PC-3 (cell line): Measurements from ENCODE around the gene TMEM40. TPM values are rescaled to one million over a fixed set of nuclear protein-coding genes. Genes with fewer than 3 reads are reported as not detected.
A peak's percentile ranks its signal among the peaks of the same experiment; 100 is the strongest.

Source experiments
- ATAC-seq: fragments of 200-7000 bp; cut with Tn5 transposase; 2 replicates; pipeline ENCODE4 v1.9.1; 2020; ENCODE audit warnings: mild to moderate bottlenecking, moderate library complexity
- BruUV-seq: library from RNA; stranded (reverse); fragments of 400-500 nt; replicated peaks from 2 replicates; lab custom pipeline; 2021; lab: Mats Ljungman, UMichigan
- CTCF ChIA-PET: fragments of 300-600 bp; sonication (Branson Sonifier 250); formaldehyde crosslinking; loops from one replicate; lab custom pipeline; 2022; ENCODE audit warnings: antibody characterized with exemption; lab: Charles Lee
- POLR2A ChIA-PET: fragments of 300-600 bp; sonication (Branson Sonifier 250); formaldehyde crosslinking; loops from one replicate; lab custom pipeline; 2022; ENCODE audit warnings: antibody characterized with exemption; ENCODE audit not compliant: unreplicated experiment; lab: Charles Lee
- DNase-seq: peaks from one replicate; pipeline ENCODE4 v3.0.0-alpha.2; 2015
- H2AFZ ChIP-seq: fragments of 300-600 bp; sonication (generic); 2 replicates; pipeline ENCODE4 v1.6.0; 2016; ENCODE audit warnings: antibody characterized with exemption, low read length
- H3F3A ChIP-seq: fragments of 300-600 bp; sonication (generic); one replicate; pipeline ENCODE4 v1.6.0; 2017; ENCODE audit warnings: antibody characterized with exemption, low read length, control low read depth, mild to moderate bottlenecking; ENCODE audit not compliant: unreplicated experiment
- H3K27ac ChIP-seq: fragments of 300-600 bp; sonication (generic); 2 replicates; pipeline ENCODE4 v1.5.1; 2016; ENCODE audit warnings: mild to moderate bottlenecking, low read length
- H3K27me3 ChIP-seq: fragments of 300-600 bp; sonication (generic); 2 replicates; pipeline ENCODE4 v1.6.1; 2016; ENCODE audit warnings: low read length, mixed read lengths
- H3K36me3 ChIP-seq: fragments of 300-600 bp; sonication (generic); 2 replicates; pipeline ENCODE4 v1.6.1; 2016; ENCODE audit warnings: low read depth, mixed run types, low read length, mixed read lengths
- H3K4me1 ChIP-seq: fragments of 300-600 bp; sonication (generic); 2 replicates; pipeline ENCODE4 v1.5.1; 2016; ENCODE audit warnings: low read length; ENCODE audit not compliant: insufficient read depth
- H3K4me2 ChIP-seq: fragments of 300-600 bp; sonication (generic); 2 replicates; pipeline ENCODE4 v1.6.0; 2016; ENCODE audit warnings: low read length
- H3K4me3 ChIP-seq: fragments of 300-600 bp; sonication (generic); 2 replicates; pipeline ENCODE4 v1.5.1; 2016; ENCODE audit warnings: mild to moderate bottlenecking, low read length, mixed read lengths
- H3K79me2 ChIP-seq: fragments of 300-600 bp; sonication (generic); 2 replicates; pipeline ENCODE4 v1.6.1; 2017; ENCODE audit warnings: low read length, mixed read lengths
- H3K9ac ChIP-seq: fragments of 300-600 bp; sonication (generic); 2 replicates; pipeline ENCODE4 v1.6.0; 2016; ENCODE audit warnings: mild to moderate bottlenecking, low read length
- H3K9me2 ChIP-seq: fragments of 300-600 bp; sonication (generic); replicated peaks from 2 replicates; pipeline ENCODE4 v1.6.1; 2016; ENCODE audit warnings: mixed run types, low read length, mixed read lengths
- H3K9me3 ChIP-seq: fragments of 300-600 bp; sonication (generic); 2 replicates; pipeline ENCODE4 v1.6.1; 2016; ENCODE audit warnings: low read length, mixed read lengths
- H4K20me1 ChIP-seq: fragments of 300-600 bp; sonication (generic); 2 replicates; pipeline ENCODE4 v1.6.1; 2016; ENCODE audit warnings: low read length, mixed read lengths
- EZH2 ChIP-seq: fragments of 300-600 bp; sonication (generic); IDR thresholded peaks from one replicate; pipeline ENCODE4 v1.6.1; 2017; ENCODE audit warnings: antibody characterized with exemption, mild to moderate bottlenecking, low read length; ENCODE audit not compliant: unreplicated experiment
- EZH2phosphoT487 ChIP-seq: fragments of 300-600 bp; sonication (generic); IDR thresholded peaks from 2 replicates; pipeline ENCODE4 v1.6.1; 2018; ENCODE audit warnings: mild to moderate bottlenecking, antibody characterized with exemption, low read length, borderline replicate concordance
- intact Hi-C: fragments of 100-400 bp; cut with micrococcal nuclease; formaldehyde crosslinking; loops from 2 replicates; pipeline ENCODE4 v1.9.0; 2023
- total RNA-seq: library from RNA; depleted of rRNA; stranded (reverse); fragments of >200 nt; gene quantifications from 2 replicates; pipeline ENCODE4 v1.2.3, GENCODE V29; 2014
- TF ChIP-seq, protein P1 (sequence below): fragments of 300-600 bp; sonication (generic); conservative IDR thresholded peaks from 2 replicates; pipeline ENCODE4 v1.5.1; 2017; ENCODE audit warnings: antibody characterized with exemption, low read depth, mild to moderate bottlenecking, low read length

The TMEM40 gene
- total RNA-seq, 1 experiment from 2014 or later = 10.4 TPM

DNA sequence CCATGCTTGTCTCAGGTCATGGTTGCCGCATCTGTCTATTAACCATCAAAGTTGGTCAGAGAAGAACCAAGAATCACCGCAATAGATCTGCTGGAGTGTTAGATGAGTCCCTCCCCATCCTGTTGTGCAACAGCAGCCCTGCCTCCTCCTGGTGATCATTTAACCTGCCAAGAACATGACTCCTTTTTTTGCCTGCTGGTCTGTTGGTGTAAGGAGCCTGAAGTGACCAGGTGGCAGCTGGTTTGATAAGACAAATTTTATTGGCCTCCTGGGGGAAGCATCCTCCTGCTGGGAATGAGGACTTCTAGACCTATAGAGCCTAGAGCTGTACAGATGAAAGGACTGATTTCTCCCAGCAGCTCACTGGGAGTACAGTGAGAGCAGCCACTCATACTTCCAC, 51.6 kb downstream of the TMEM40 start:
- no peak overlapping the region for H3K4me3 ChIP-seq
- H3K9me2 ChIP-seq = no peaks in the 10 kb centered on the region
- ATAC-seq (no peak), DNase-seq (peak; percentile 39)
- H2AFZ ChIP-seq = no peak overlapping the region
- H3K4me2 ChIP-seq = no peak overlapping the region
- H3K9me3 ChIP-seq = no peaks in the 10 kb centered on the region
- no peak for TF ChIP-seq EZH2
- TF ChIP-seq, protein P1, sequence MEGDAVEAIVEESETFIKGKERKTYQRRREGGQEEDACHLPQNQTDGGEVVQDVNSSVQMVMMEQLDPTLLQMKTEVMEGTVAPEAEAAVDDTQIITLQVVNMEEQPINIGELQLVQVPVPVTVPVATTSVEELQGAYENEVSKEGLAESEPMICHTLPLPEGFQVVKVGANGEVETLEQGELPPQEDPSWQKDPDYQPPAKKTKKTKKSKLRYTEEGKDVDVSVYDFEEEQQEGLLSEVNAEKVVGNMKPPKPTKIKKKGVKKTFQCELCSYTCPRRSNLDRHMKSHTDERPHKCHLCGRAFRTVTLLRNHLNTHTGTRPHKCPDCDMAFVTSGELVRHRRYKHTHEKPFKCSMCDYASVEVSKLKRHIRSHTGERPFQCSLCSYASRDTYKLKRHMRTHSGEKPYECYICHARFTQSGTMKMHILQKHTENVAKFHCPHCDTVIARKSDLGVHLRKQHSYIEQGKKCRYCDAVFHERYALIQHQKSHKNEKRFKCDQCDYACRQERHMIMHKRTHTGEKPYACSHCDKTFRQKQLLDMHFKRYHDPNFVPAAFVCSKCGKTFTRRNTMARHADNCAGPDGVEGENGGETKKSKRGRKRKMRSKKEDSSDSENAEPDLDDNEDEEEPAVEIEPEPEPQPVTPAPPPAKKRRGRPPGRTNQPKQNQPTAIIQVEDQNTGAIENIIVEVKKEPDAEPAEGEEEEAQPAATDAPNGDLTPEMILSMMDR = no peak
- no peak overlapping the region for H3K9ac ChIP-seq
- no TSS peak for BruUV-seq
- H3K4me1 ChIP-seq = peaks cover 18% of the 10 kb centered on the region
- no peaks in the 10 kb centered on the region for H3F3A ChIP-seq
- intact Hi-C loops = loop anchor here (2.0 to 5.0 kb wide), 2 partner anchors 125 to 185 kb away; no protein-coding TSS in a partner anchor
- no peaks in the 10 kb centered on the region for H4K20me1 ChIP-seq
- CTCF ChIA-PET = interaction anchor here (0.6 to 1.8 kb wide), 3 partner anchors 103 to 511 kb away, joined by 3 to 10 read pairs (median 10); no protein-coding TSS in a partner anchor
- H3K27me3 ChIP-seq = no peaks in the 10 kb centered on the region
- POLR2A ChIA-PET = no interaction called here
- no peaks in the 10 kb centered on the region for H3K79me2 ChIP-seq
- no peaks in the 10 kb centered on the region for H3K36me3 ChIP-seq
- H3K27ac ChIP-seq = no peak overlapping the region

DNA sequence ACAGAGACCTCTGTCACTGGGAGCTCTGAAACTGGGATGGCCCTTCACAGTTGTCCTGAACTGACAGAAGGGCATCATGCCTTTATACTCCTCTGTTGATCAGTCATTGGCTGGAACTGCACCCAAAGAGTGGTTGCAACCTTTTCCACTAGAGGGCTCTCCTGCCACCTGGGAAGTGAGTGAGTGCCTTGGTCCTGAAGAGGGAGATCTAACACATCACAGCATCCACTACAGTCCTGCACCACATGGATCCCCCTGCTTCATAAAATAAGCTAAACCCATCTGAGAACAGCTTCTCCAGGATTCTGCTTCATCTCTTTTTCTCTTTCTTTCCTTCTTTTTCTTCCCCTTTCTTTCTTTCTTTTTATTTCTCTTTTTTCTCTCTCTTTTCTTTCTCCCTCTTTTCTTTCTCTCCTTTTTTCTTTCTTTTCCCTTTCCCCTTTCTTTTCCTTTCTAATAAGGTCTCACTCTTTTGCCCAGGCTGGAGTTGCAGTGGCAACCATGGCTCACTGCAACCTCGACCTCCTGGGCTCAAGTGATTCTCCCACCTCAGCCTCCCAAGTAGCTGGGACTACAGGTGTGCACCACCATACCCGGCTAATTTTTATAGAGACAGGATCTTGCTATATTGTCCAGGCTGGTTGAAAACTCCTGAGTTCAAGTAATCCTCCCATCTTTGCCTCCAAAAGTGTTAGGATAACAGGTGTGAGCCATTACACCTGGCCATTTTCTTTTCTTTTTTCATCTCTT, 52.4 kb downstream of the TMEM40 start:
- H4K20me1 ChIP-seq = no peaks in the 10 kb centered on the region
- no peak for TF ChIP-seq EZH2
- TF ChIP-seq, protein P1 = peak; percentile 96
- H3F3A ChIP-seq = no peaks in the 10 kb centered on the region
- intact Hi-C loops = loop anchor here (1.0 to 5.0 kb wide), 3 partner anchors 14 to 186 kb away; no protein-coding TSS in a partner anchor
- ATAC-seq (peak; percentile 94), DNase-seq (peak; percentile 92)
- H3K9me2 ChIP-seq = no peaks in the 10 kb centered on the region
- H3K27me3 ChIP-seq = no peaks in the 10 kb centered on the region
- no peaks in the 10 kb centered on the region for H3K36me3 ChIP-seq
- no peak overlapping the region for H3K9ac ChIP-seq
- no peak overlapping the region for H3K4me2 ChIP-seq
- BruUV-seq = no TSS peak
- peaks cover 18% of the 10 kb centered on the region for H3K4me1 ChIP-seq
- no peak overlapping the region for H3K4me3 ChIP-seq
- H3K27ac ChIP-seq = no peak overlapping the region
- H3K9me3 ChIP-seq = no peaks in the 10 kb centered on the region
- ChIA-PET POLR2A (no interaction called here), CTCF (interaction anchor here (0.5 to 1.4 kb wide), 11 partner anchors 14 to 511 kb away, joined by 3 to 10 read pairs (median 4); partner anchors contain the start of gene CAND2)
- no peak overlapping the region for H2AFZ ChIP-seq
- H3K79me2 ChIP-seq = no peaks in the 10 kb centered on the region

DNA sequence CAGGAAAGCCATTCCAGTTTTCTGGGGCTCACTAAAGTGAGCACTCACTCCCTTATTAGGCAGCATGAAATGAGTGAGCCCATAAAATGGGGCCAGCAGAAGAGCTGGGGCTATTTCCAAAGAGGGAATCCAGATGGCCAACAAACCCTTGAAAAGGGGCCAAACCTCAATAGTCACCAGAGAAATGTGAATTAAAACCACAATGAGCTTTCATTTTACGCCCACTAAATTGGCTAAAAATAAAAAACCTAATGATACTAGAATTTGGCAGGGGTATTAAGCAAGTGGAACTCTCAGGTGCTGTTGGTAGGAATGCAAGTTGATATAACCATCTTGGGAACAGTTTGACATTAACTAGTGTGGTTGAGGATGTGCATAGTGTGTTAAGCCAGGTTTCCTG, 53.1 kb downstream of the TMEM40 start:
- Histone ChIP-seq H3K9me2 (no peaks in the 10 kb centered on the region), H3K79me2 (no peaks in the 10 kb centered on the region), H3K36me3 (no peaks in the 10 kb centered on the region), H3K4me2 (no peak overlapping the region), H3K4me1 (peaks cover 18% of the 10 kb centered on the region), H4K20me1 (no peaks in the 10 kb centered on the region), H3K9me3 (no peaks in the 10 kb centered on the region), H3K9ac (no peak overlapping the region), H3K4me3 (no peak overlapping the region), H3F3A (no peaks in the 10 kb centered on the region), H2AFZ (no peak overlapping the region), H3K27ac (no peak overlapping the region), H3K27me3 (no peaks in the 10 kb centered on the region)
- no peak for TF ChIP-seq EZH2phosphoT487
- TF ChIP-seq, protein P1 = no peak
- no peak for TF ChIP-seq EZH2
- BruUV-seq = no TSS peak
- no peak for DNase-seq
- intact Hi-C loops = loop anchor here (1.0 to 5.0 kb wide), 3 partner anchors 14 to 187 kb away; no protein-coding TSS in a partner anchor
- ChIA-PET POLR2A (no interaction called here), CTCF (interaction anchor here (0.6 to 1.4 kb wide), 5 partner anchors 20 to 446 kb away, joined by 3 to 5 read pairs (median 3); no protein-coding TSS in a partner anchor)
- ATAC-seq = no peak
